ENCODE results near the gene FOXP1.

FOXP1 gene

GRCh38 chr3:71089271-71089847 is 494.2 kb downstream of the FOXP1 start:
- DNase-seq (ENCODE audit: insufficient read length, low spot score), result no peak
- no peak for FAIRE-seq
- TF ChIP-seq POU2F2 (IDR thresholded peaks at IDR 0.05; ENCODE audit: low read depth, low read length) (no peak), SPI1 (IDR thresholded peaks at IDR 0.05; ENCODE audit: low read depth, low read length) (peak; percentile 41; the same call in 1 of the 2 replicates), TAF1 (IDR thresholded peaks at IDR 0.05; ENCODE audit: low read depth, low read length) (no peak), PAX5 (IDR thresholded peaks at IDR 0.05; ENCODE audit: insufficient read depth, low read length, severe bottlenecking) (no peak), POLR2A (IDR thresholded peaks at IDR 0.05; ENCODE audit: low read depth, low read length) (no peak)

- no peak for FAIRE-seq
- TF ChIP-seq TAF1 (IDR thresholded peaks at IDR 0.05; ENCODE audit: low read depth, low read length) (no peak), POU2F2 (IDR thresholded peaks at IDR 0.05; ENCODE audit: low read depth, low read length) (no peak), POLR2A (IDR thresholded peaks at IDR 0.05; ENCODE audit: low read depth, low read length) (no peak), POLR2AphosphoS5 (IDR thresholded peaks at IDR 0.05; ENCODE audit: low read depth, low read length) (no peak), SPI1 (IDR thresholded peaks at IDR 0.05; ENCODE audit: low read depth, low read length) (no peak), PAX5 (IDR thresholded peaks at IDR 0.05; ENCODE audit: insufficient read depth, low read length, severe bottlenecking) (no peak)
- no peak for DNase-seq (ENCODE audit: insufficient read length, low spot score)
Measured at GRCh38 chr3:71088742-71089141, 494.8 kb downstream of the FOXP1 start.

- DNase-seq (ENCODE audit: insufficient read length, low spot score), result no peak
- TF ChIP-seq POU2F2 (IDR thresholded peaks at IDR 0.05; ENCODE audit: low read depth, low read length) (peak; percentile 24; the same call in 1 of the 2 replicates), POLR2A (IDR thresholded peaks at IDR 0.05; ENCODE audit: low read depth, low read length) (no peak)
- FAIRE-seq, result no peak
Measured at GRCh38 chr3:71088019-71088708, 495.4 kb downstream of the FOXP1 start.

GRCh38 chr3:71087143-71088018 is 496.1 kb downstream of the FOXP1 start:
- FAIRE-seq (peak; percentile 16), DNase-seq (ENCODE audit: insufficient read length, low spot score) (no peak)
- no peak for TF ChIP-seq SPI1 (IDR thresholded peaks at IDR 0.05; ENCODE audit: low read depth, low read length)
- TF ChIP-seq PAX5 (IDR thresholded peaks at IDR 0.05; ENCODE audit: insufficient read depth, low read length, severe bottlenecking), result no peak
- TF ChIP-seq POU2F2 (IDR thresholded peaks at IDR 0.05; ENCODE audit: low read depth, low read length), result no peak
- no peak for TF ChIP-seq POLR2AphosphoS5 (IDR thresholded peaks at IDR 0.05; ENCODE audit: low read depth, low read length)
- no peak for TF ChIP-seq POLR2A (IDR thresholded peaks at IDR 0.05; ENCODE audit: low read depth, low read length)
- TF ChIP-seq TAF1 (IDR thresholded peaks at IDR 0.05; ENCODE audit: low read depth, low read length), result no peak

GRCh38 chr3:71086777-71087142 is 496.8 kb downstream of the FOXP1 start:
- DNase-seq (ENCODE audit: insufficient read length, low spot score) (no peak), FAIRE-seq (no peak)
- no peak for TF ChIP-seq PAX5 (IDR thresholded peaks at IDR 0.05; ENCODE audit: insufficient read depth, low read length, severe bottlenecking)
- TF ChIP-seq TAF1 (IDR thresholded peaks at IDR 0.05; ENCODE audit: low read depth, low read length), result no peak
- no peak for TF ChIP-seq POLR2AphosphoS5 (IDR thresholded peaks at IDR 0.05; ENCODE audit: low read depth, low read length)
- no peak for TF ChIP-seq POLR2A (IDR thresholded peaks at IDR 0.05; ENCODE audit: low read depth, low read length)
- no peak for TF ChIP-seq POU2F2 (IDR thresholded peaks at IDR 0.05; ENCODE audit: low read depth, low read length)
- no peak for TF ChIP-seq SPI1 (IDR thresholded peaks at IDR 0.05; ENCODE audit: low read depth, low read length)

- FAIRE-seq, result no peak
- peak; percentile 68; the same call in 1 of the 2 replicates for TF ChIP-seq POU2F2 (IDR thresholded peaks at IDR 0.05; ENCODE audit: low read depth, low read length)
- TF ChIP-seq PAX5 (IDR thresholded peaks at IDR 0.05; ENCODE audit: insufficient read depth, low read length, severe bottlenecking), result no peak
- no peak for TF ChIP-seq POLR2A (IDR thresholded peaks at IDR 0.05; ENCODE audit: low read depth, low read length)
- 0 out of 2 replicates have a peak, but pooled peaks have one; percentile 43 for TF ChIP-seq SPI1 (IDR thresholded peaks at IDR 0.05; ENCODE audit: low read depth, low read length)
- TF ChIP-seq TAF1 (IDR thresholded peaks at IDR 0.05; ENCODE audit: low read depth, low read length), result no peak
- DNase-seq (ENCODE audit: insufficient read length, low spot score), result no peak
Measured at GRCh38 chr3:71083726-71084131, 499.8 kb downstream of the FOXP1 start.

- FAIRE-seq (no peak), DNase-seq (ENCODE audit: insufficient read length, low spot score) (no peak)
- TF ChIP-seq TAF1 (IDR thresholded peaks at IDR 0.05; ENCODE audit: low read depth, low read length) (no peak), POLR2AphosphoS5 (IDR thresholded peaks at IDR 0.05; ENCODE audit: low read depth, low read length) (no peak), PAX5 (IDR thresholded peaks at IDR 0.05; ENCODE audit: insufficient read depth, low read length, severe bottlenecking) (no peak), SPI1 (IDR thresholded peaks at IDR 0.05; ENCODE audit: low read depth, low read length) (no peak), POU2F2 (IDR thresholded peaks at IDR 0.05; ENCODE audit: low read depth, low read length) (no peak), POLR2A (IDR thresholded peaks at IDR 0.05; ENCODE audit: low read depth, low read length) (no peak)
Measured at GRCh38 chr3:71082833-71083232, 500.7 kb downstream of the FOXP1 start.

GRCh38 chr3:71080517-71081083 is 502.9 kb downstream of the FOXP1 start:
- no peak for FAIRE-seq
- TF ChIP-seq PAX5 (IDR thresholded peaks at IDR 0.05; ENCODE audit: insufficient read depth, low read length, severe bottlenecking) (no peak), POLR2A (IDR thresholded peaks at IDR 0.05; ENCODE audit: low read depth, low read length) (no peak), POLR2AphosphoS5 (IDR thresholded peaks at IDR 0.05; ENCODE audit: low read depth, low read length) (no peak), POU2F2 (IDR thresholded peaks at IDR 0.05; ENCODE audit: low read depth, low read length) (no peak)
- DNase-seq (ENCODE audit: insufficient read length, low spot score), result no peak
